B cell (primary cell): ENCODE results near the gene PUM1. TPM values are rescaled to one million over a fixed set of nuclear protein-coding genes. Genes with fewer than 3 reads are reported as not detected.

Experiments
- ATAC-seq: fragments of 200-7000 bp; cut with Tn5 transposase; one replicate; pipeline ENCODE4 v1.10.0; 2021; ENCODE audit warnings: low read depth, mild to moderate bottlenecking, moderate number of reproducible peaks, moderate library complexity
- CTCF ChIA-PET: fragments of 350-600 bp; sonication (Branson Sonifier 250); formaldehyde crosslinking; loops from one replicate; lab custom pipeline; 2021; ENCODE audit warnings: antibody characterized with exemption, inconsistent platforms; lab: Charles Lee
- POLR2A ChIA-PET: fragments of 350-600 bp; sonication (Branson Sonifier 250); formaldehyde crosslinking; loops from one replicate; lab custom pipeline; 2021; ENCODE audit warnings: antibody characterized with exemption; lab: Charles Lee
- DNase-seq: peaks from one replicate; pipeline ENCODE4 v3.0.0; 2013
- H2AFZ ChIP-seq: 2 replicates; pipeline ENCODE4 v1.6.1; 2012; ENCODE audit warnings: mild to moderate bottlenecking, low read depth, low read length; ENCODE audit not compliant: insufficient read depth, poor library complexity, severe bottlenecking
- H3K27ac ChIP-seq, 2 donors: 1 replicate in 1 of 2; 2 replicates in 1 of 2; pipeline ENCODE4 v1.5.1; 2012 to 2013; ENCODE audit warnings: low read length in 2 of 2, mild to moderate bottlenecking in 2 of 2, moderate library complexity in 1 of 2
- H3K27me3 ChIP-seq, 4 experiments: fragments of 200-600 bp in 1 of 4; sonication (generic) in 1 of 4; replicated peaks in 1 of 4; 1 replicate in 2 of 4; 2 replicates in 2 of 4; pipeline versions ENCODE4 v1.6.1 to v1.7.0; 2013 to 2016; ENCODE audit warnings: low read length in 3 of 4, mild to moderate bottlenecking in 2 of 4, mixed read lengths in 1 of 4, moderate library complexity in 1 of 4; ENCODE audit not compliant: insufficient read depth in 4 of 4, control insufficient read depth in 3 of 4; ENCODE audit errors: control extremely low read depth in 1 of 4
- H3K36me3 ChIP-seq, 2 experiments: replicated peaks in 1 of 2; 1 replicate in 1 of 2; 2 replicates in 1 of 2; pipeline versions ENCODE4 v1.6.1 to v1.7.1; 2013; ENCODE audit warnings: low read length in 1 of 2; ENCODE audit not compliant: insufficient read depth in 2 of 2, control insufficient read depth in 1 of 2; ENCODE audit errors: control extremely low read depth in 1 of 2, extremely low read depth in 1 of 2
- H3K4me1 ChIP-seq, 2 donors: fragments of 200-600 bp in 1 of 2; sonication (generic) in 1 of 2; 1 replicate in 1 of 2; 2 replicates in 1 of 2; pipeline versions ENCODE4 v1.5.1 to v1.6.1; 2013 to 2017; ENCODE audit warnings: low read length in 2 of 2; ENCODE audit not compliant: control insufficient read depth in 2 of 2, insufficient read depth in 2 of 2
- H3K4me2 ChIP-seq: replicated peaks from 2 replicates; pipeline ENCODE3; 2012; ENCODE audit warnings: mild to moderate bottlenecking, low read depth, low read length; ENCODE audit not compliant: poor library complexity, severe bottlenecking
- H3K4me3 ChIP-seq, 5 experiments: fragments of 200-600 bp in 1 of 5; sonication (generic) in 1 of 5; 1 replicate in 3 of 5; 2 replicates in 2 of 5; pipeline versions ENCODE4 v1.5.1 to v1.7.0; 2011 to 2016; ENCODE audit warnings: low read length in 4 of 5, mild to moderate bottlenecking in 4 of 5, low read depth in 2 of 5, control low read depth in 1 of 5, moderate library complexity in 1 of 5; ENCODE audit not compliant: insufficient read depth in 1 of 5; ENCODE audit errors: control extremely low read depth in 1 of 5, extremely low read depth in 1 of 5
- H3K79me2 ChIP-seq: fragments of 200-600 bp; sonication (generic); one replicate; pipeline ENCODE4 v1.6.0; 2016; ENCODE audit warnings: low read length; ENCODE audit not compliant: control insufficient read depth, insufficient read depth
- H3K9ac ChIP-seq: fragments of 200-600 bp; sonication (generic); 2 replicates; pipeline ENCODE4 v1.6.1; 2017; ENCODE audit warnings: mild to moderate bottlenecking, low read length, moderate library complexity
- H3K9me3 ChIP-seq, 3 donors: one replicate each; pipeline versions ENCODE4 v1.6.1 to v1.7.1; 2013; ENCODE audit warnings: low read length in 2 of 3; ENCODE audit not compliant: control insufficient read depth in 2 of 3, insufficient read depth in 1 of 3; ENCODE audit errors: control extremely low read depth in 1 of 3
- H4K20me1 ChIP-seq: 2 replicates; pipeline ENCODE4 v1.6.0; 2012; ENCODE audit warnings: mild to moderate bottlenecking, low read length; ENCODE audit not compliant: insufficient read depth, control insufficient read depth, poor library complexity, severe bottlenecking
- H3K27ac Mint-ChIP-seq: one replicate; pipeline ENCODE4 v1.8.0; 2021; ENCODE audit warnings: mixed read lengths
- H3K27me3 Mint-ChIP-seq: one replicate; pipeline ENCODE4 v1.8.0; 2021; ENCODE audit warnings: mixed read lengths
- H3K4me1 Mint-ChIP-seq: one replicate; pipeline ENCODE4 v1.8.0; 2021; ENCODE audit warnings: mixed read lengths
- H3K4me3 Mint-ChIP-seq: one replicate; pipeline ENCODE4 v1.8.0; 2021; ENCODE audit warnings: mixed read lengths
- H3K9me3 Mint-ChIP-seq: one replicate; pipeline ENCODE4 v1.8.0; 2022; ENCODE audit warnings: mixed read lengths; ENCODE audit not compliant: insufficient read depth
- EZH2 ChIP-seq: IDR thresholded peaks from 2 replicates; pipeline ENCODE4 v1.6.1; 2012; ENCODE audit warnings: borderline replicate concordance, low read depth, mild to moderate bottlenecking, moderate library complexity, low read length; ENCODE audit not compliant: insufficient read depth, poor library complexity, severe bottlenecking
- WGBS: methylation state at CpG from one replicate; pipeline ENCODE4 v1.1.5; 2013; ENCODE audit warnings: missing lambda C conversion rate; ENCODE audit not compliant: insufficient coverage; 5-methylcytosine and 5-hydroxymethylcytosine counted together
- intact Hi-C: fragments of 100-400 bp; cut with micrococcal nuclease; formaldehyde crosslinking; loops from one replicate; pipeline ENCODE4 v1.10.0; 2022
- polyA plus RNA-seq: library from polyadenylated mRNA; depleted of rRNA; stranded (reverse); fragments of >200 nt; gene quantifications from 2 replicates; pipeline ENCODE4 v1.2.3, GENCODE V29; 2012
- total RNA-seq, 2 donors: library from RNA; stranded (reverse); fragments of 120-200 nt in 1 of 2; gene quantifications; 1 replicate in 1 of 2; 2 replicates in 1 of 2; pipeline versions ENCODE4 v1.2.3 to v1.2.4, GENCODE V29; 2013 to 2022
- TF ChIP-seq, protein P1 (sequence below): fragments of 200-600 bp; IDR thresholded peaks from one replicate; pipeline ENCODE4 v1.8.0; 2022; ENCODE audit warnings: antibody characterized with exemption, mild to moderate bottlenecking

Gene PUM1
- total and polyA plus RNA-seq, 2 donors (not counting 1 experiment from before 2014, with no cell fraction given): 52.8 to 177 TPM

DNA sequence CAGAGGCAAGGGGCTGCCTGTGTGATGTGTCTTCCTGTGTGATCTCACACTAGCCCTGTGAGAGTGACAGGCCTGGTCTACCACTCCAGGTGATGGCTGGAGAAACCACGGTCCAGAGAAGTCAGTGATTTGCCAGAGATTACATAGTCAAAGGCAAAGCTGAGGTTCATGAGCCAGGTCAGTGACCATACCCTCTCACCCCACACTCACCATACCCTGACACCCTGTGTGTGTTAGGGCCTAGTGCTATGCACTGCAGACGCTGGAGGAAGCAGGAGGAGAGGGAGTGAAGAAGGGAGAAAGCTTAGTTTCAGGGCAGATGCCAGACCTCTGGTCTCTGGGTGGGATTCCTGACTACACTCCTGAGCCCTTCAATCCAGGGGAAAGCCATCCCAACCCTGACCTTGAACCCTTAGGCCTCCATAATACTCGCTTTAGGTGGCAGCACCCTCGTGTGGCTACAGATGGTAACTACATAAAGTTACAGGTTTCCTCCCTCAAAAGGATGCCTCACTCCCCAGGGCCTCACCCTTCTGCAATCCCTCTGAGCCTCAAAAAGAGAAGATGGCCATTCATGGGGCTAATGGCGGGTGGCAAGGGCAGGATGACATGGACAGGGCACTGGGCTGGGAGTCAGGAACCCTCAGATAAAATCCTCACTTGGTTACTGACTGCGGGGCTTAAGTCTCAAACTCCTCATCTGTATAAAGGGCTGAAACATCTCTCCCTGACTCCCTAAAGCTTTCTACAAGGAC, 136.2 kb downstream of the PUM1 start:
- H3K4me1 Mint-ChIP-seq: peaks cover 13% of the 10 kb centered on the region
- H3K79me2 ChIP-seq: no peaks in the 10 kb centered on the region
- ChIA-PET POLR2A (interaction anchor here (0.6 kb wide), 1 partner anchor 221 kb away, joined by 3 read pairs; no protein-coding TSS in a partner anchor), CTCF (interaction anchor here (0.9 to 8.4 kb wide), 18 partner anchors 9 to 210 kb away, joined by 3 to 129 read pairs (median 4); no protein-coding TSS in a partner anchor)
- peak overlapping the region; percentile 26 for H3K27ac Mint-ChIP-seq
- peaks cover 0 to 11% of the 10 kb centered on the region in 2 donors for H3K4me1 ChIP-seq
- intact Hi-C loops: loop anchor here (1.0 kb wide), 3 partner anchors 128 to 210 kb away; no protein-coding TSS in a partner anchor
- H3K9me3 ChIP-seq: no peaks in the 10 kb centered on the region
- no peak overlapping the region for H3K9ac ChIP-seq
- peaks cover 2 to 16% of the 10 kb centered on the region in 2 experiments for H3K36me3 ChIP-seq
- H3K27me3 ChIP-seq: no peaks in the 10 kb centered on the region
- no peak overlapping the region for H3K4me3 ChIP-seq
- H3K4me2 ChIP-seq: no peak overlapping the region
- no peaks in the 10 kb centered on the region for H3K9me3 Mint-ChIP-seq
- no peak overlapping the region for H2AFZ ChIP-seq
- TF ChIP-seq EZH2: no peak
- TF ChIP-seq, protein P1, sequence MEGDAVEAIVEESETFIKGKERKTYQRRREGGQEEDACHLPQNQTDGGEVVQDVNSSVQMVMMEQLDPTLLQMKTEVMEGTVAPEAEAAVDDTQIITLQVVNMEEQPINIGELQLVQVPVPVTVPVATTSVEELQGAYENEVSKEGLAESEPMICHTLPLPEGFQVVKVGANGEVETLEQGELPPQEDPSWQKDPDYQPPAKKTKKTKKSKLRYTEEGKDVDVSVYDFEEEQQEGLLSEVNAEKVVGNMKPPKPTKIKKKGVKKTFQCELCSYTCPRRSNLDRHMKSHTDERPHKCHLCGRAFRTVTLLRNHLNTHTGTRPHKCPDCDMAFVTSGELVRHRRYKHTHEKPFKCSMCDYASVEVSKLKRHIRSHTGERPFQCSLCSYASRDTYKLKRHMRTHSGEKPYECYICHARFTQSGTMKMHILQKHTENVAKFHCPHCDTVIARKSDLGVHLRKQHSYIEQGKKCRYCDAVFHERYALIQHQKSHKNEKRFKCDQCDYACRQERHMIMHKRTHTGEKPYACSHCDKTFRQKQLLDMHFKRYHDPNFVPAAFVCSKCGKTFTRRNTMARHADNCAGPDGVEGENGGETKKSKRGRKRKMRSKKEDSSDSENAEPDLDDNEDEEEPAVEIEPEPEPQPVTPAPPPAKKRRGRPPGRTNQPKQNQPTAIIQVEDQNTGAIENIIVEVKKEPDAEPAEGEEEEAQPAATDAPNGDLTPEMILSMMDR: peak; percentile 86
- no peak overlapping the region for H3K27ac ChIP-seq
- H3K4me3 Mint-ChIP-seq: no peak overlapping the region
- WGBS: 50% methylated on average over 1 of the region's 6 CpGs
- H4K20me1 ChIP-seq: peaks cover 6% of the 10 kb centered on the region
- ATAC-seq (peak; percentile 71), DNase-seq (peak; percentile 65)
- H3K27me3 Mint-ChIP-seq: no peaks in the 10 kb centered on the region

DNA sequence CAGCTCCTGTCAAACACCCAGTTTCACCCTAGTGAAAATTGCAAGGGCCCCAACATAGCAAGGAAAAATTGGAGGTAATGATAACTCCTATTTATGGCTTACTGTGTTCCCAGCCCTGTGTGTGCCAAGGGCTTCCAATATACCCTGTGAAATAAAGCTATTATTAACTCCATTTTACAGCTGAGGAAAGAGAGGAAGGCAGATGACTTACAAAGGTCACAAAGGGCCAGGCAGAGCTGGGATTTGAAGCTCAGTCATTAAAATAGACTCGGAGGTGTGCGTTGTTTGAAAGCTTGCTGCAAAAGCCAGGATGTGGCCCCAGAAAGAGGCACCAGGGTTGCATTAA, 136.8 kb downstream of the PUM1 start:
- DNase-seq (no peak), ATAC-seq (no peak)
- TF ChIP-seq, protein P1: no peak
- no peak for TF ChIP-seq EZH2
- no peak overlapping the region for H3K4me2 ChIP-seq
- intact Hi-C loops: loop anchor here (1.0 kb wide), 3 partner anchors 127 to 209 kb away; no protein-coding TSS in a partner anchor
- H3K9me3 ChIP-seq: no peaks in the 10 kb centered on the region
- H2AFZ ChIP-seq: no peak overlapping the region
- 100% methylated on average over 2 of the region's 2 CpGs for WGBS
- peaks cover 0 to 10% of the 10 kb centered on the region in 2 donors for H3K4me1 ChIP-seq
- Mint-ChIP-seq H3K9me3 (no peaks in the 10 kb centered on the region), H3K4me3 (no peak overlapping the region), H3K27ac (no peak overlapping the region), H3K27me3 (no peaks in the 10 kb centered on the region), H3K4me1 (peaks cover 9% of the 10 kb centered on the region)
- peaks cover 2 to 11% of the 10 kb centered on the region in 2 experiments for H3K36me3 ChIP-seq
- ChIA-PET CTCF (interaction anchor here (0.5 to 8.4 kb wide), 19 partner anchors 8 to 1231 kb away, joined by 3 to 129 read pairs (median 3); no protein-coding TSS in a partner anchor), POLR2A (interaction anchor here (0.6 to 1.1 kb wide), 2 partner anchors 209 to 221 kb away, joined by 3 to 5 read pairs; no protein-coding TSS in a partner anchor)
- H3K79me2 ChIP-seq: no peaks in the 10 kb centered on the region
- no peaks in the 10 kb centered on the region for H3K27me3 ChIP-seq
- no peak overlapping the region for H3K4me3 ChIP-seq
- H3K9ac ChIP-seq: no peak overlapping the region
- peaks cover 3% of the 10 kb centered on the region for H4K20me1 ChIP-seq
- no peak overlapping the region for H3K27ac ChIP-seq
